ENCODE measurements around the gene CTNNA3. TPM values are rescaled to one million over a fixed set of nuclear protein-coding genes. Genes with fewer than 3 reads are reported as not detected.

The CTNNA3 gene
- total and polyA plus RNA-seq, 4 donors, result 0.38 to 8.9 (median 5.2) TPM

DNA sequence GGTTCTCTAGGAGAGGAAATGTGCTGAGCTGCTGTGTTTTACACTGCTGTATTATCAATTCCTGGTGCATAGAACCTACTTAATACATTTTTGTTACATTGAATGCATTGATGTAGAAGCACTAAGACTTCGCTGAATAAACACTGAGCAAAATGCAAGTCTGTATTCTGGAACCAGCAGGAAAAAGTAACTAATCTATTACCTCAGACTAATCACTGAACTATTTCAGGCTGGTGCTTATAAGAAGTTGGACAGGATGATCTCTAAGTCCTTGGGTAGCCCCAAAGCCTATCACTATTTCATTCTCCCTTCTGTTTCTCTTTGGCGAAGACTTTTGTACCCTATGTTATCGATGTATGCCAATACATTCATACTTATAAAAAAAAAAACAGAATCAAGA, 857.3 kb downstream of the CTNNA3 start:
- no peak for ATAC-seq (ENCODE audit: low FRiP score)
- no peak overlapping the region for H3K4me3 ChIP-seq (ENCODE audit: low read length in 2 of 2)
- H3K36me3 ChIP-seq (ENCODE audit: control insufficient read depth in 1 of 2, insufficient read depth in 2 of 2, low read length in 1 of 2), result no peaks in the 10 kb centered on the region
- whole genome bisulfite sequencing, 2 donors, result 91% methylated on average over 3 of the region's 3 CpGs
- peaks cover 1% of the 10 kb centered on the region for H3K9me3 ChIP-seq (ENCODE audit: control insufficient read depth, low read length)
- H3K4me1 ChIP-seq (ENCODE audit: control insufficient read depth in 1 of 2, insufficient read depth in 2 of 2, low read length in 2 of 2), result no peaks in the 10 kb centered on the region
- no peaks in the 10 kb centered on the region for H3K27me3 ChIP-seq (ENCODE audit: control insufficient read depth in 1 of 2, insufficient read depth in 2 of 2, low read length in 1 of 2)
- DNase-seq, result no peak
- no peak overlapping the region for H3K27ac ChIP-seq (ENCODE audit: low read depth in 1 of 2, low read length in 2 of 2)
- intact Hi-C loops (cut with DNase I), result no loop called here

DNA sequence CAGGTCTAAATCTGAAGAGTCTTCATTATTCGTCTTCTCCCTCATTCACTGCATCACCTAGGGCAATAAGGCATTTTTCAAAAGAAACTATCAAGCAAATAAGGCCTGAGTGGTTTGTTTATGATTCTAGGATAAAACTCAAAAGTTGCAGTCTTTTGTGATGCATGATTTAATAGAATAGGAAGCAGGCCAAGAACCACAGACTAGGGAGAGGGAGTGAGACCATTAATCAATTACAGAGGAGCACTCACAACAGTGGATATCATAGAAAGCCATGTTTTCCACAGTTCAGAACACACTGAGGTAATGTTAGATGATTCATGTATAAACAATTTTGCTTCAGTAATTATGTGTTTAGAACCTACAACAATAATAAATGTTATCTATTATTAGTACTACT, 858.0 kb downstream of the CTNNA3 start:
- Histone ChIP-seq H3K27me3 (ENCODE audit: control insufficient read depth in 1 of 2, insufficient read depth in 2 of 2, low read length in 1 of 2) (no peaks in the 10 kb centered on the region), H3K36me3 (ENCODE audit: control insufficient read depth in 1 of 2, insufficient read depth in 2 of 2, low read length in 1 of 2) (no peaks in the 10 kb centered on the region), H3K4me3 (ENCODE audit: low read length in 2 of 2) (no peak overlapping the region), H3K27ac (ENCODE audit: low read depth in 1 of 2, low read length in 2 of 2) (no peak overlapping the region), H3K9me3 (ENCODE audit: control insufficient read depth, low read length) (peaks cover 1% of the 10 kb centered on the region), H3K4me1 (ENCODE audit: control insufficient read depth in 1 of 2, insufficient read depth in 2 of 2, low read length in 2 of 2) (no peaks in the 10 kb centered on the region)
- intact Hi-C loops (cut with DNase I), result no loop called here
- no peak for ATAC-seq (ENCODE audit: low FRiP score)
- 88 to 91% methylated on average over 1 of the region's 1 CpG for WGBS, 2 donors
- no peak for DNase-seq

DNA sequence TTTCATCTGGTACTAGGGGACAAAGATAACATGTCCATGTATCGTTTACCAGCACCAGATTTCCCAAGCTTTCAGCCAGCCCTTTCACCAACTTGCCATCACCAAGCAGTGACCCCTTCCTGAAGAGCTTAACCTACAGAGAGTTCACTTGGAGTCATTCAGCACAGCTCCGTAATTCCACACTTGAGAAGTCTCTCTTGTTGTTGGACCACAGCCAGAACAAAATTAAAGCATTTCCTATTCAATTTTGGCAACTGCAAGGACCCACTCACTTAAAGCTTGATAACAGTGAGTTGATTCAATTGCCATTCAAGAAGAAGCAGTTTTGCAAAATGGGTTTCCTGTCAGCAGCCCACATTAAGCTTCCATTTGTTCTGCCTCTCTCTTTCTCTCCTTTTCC, 858.7 kb downstream of the CTNNA3 start:
- intact Hi-C loops (cut with DNase I), result no loop called here
- no peak overlapping the region for H3K4me3 ChIP-seq (ENCODE audit: low read length in 2 of 2)
- DNase-seq (no peak), ATAC-seq (ENCODE audit: low FRiP score) (no peak)
- H3K4me1 ChIP-seq (ENCODE audit: control insufficient read depth in 1 of 2, insufficient read depth in 2 of 2, low read length in 2 of 2), result no peaks in the 10 kb centered on the region
- no peaks in the 10 kb centered on the region for H3K27me3 ChIP-seq (ENCODE audit: control insufficient read depth in 1 of 2, insufficient read depth in 2 of 2, low read length in 1 of 2)
- no peaks in the 10 kb centered on the region for H3K9me3 ChIP-seq (ENCODE audit: control insufficient read depth, low read length)
- no peak overlapping the region for H3K27ac ChIP-seq (ENCODE audit: low read depth in 1 of 2, low read length in 2 of 2)
- H3K36me3 ChIP-seq (ENCODE audit: control insufficient read depth in 1 of 2, insufficient read depth in 2 of 2, low read length in 1 of 2), result no peaks in the 10 kb centered on the region
- 13 to 15% methylated on average over 2 of the region's 2 CpGs for WGBS, 2 donors

DNA sequence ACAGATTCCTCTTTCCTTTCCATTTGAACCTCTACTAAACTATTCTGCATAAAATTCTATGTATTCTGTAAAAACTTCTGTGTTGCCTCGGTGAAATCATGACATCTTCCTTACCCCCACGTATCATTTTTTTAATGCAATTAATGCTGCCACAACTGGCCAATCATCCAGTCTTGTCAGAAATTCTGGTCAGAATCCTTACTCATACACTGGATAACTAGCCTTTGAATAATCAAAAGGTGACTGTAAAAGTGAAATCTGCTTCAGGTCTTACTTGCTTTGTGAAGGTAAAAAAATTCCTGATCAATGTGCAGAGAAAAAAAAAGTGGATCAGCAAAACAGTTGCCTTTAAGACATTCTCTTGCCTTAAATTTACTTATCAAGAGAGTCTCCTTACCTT, 859.2 kb downstream of the CTNNA3 start:
- H3K36me3 ChIP-seq (ENCODE audit: control insufficient read depth in 1 of 2, insufficient read depth in 2 of 2, low read length in 1 of 2), result no peaks in the 10 kb centered on the region
- ATAC-seq (ENCODE audit: low FRiP score) (no peak), DNase-seq (no peak)
- no peaks in the 10 kb centered on the region for H3K9me3 ChIP-seq (ENCODE audit: control insufficient read depth, low read length)
- H3K4me3 ChIP-seq (ENCODE audit: low read length in 2 of 2), result no peak overlapping the region
- intact Hi-C loops (cut with DNase I), result no loop called here
- 90% methylated on average over 2 of the region's 2 CpGs for WGBS, 2 donors
- H3K4me1 ChIP-seq (ENCODE audit: control insufficient read depth in 1 of 2, insufficient read depth in 2 of 2, low read length in 2 of 2), result no peaks in the 10 kb centered on the region
- no peak overlapping the region for H3K27ac ChIP-seq (ENCODE audit: low read depth in 1 of 2, low read length in 2 of 2)
- no peaks in the 10 kb centered on the region for H3K27me3 ChIP-seq (ENCODE audit: control insufficient read depth in 1 of 2, insufficient read depth in 2 of 2, low read length in 1 of 2)

DNA sequence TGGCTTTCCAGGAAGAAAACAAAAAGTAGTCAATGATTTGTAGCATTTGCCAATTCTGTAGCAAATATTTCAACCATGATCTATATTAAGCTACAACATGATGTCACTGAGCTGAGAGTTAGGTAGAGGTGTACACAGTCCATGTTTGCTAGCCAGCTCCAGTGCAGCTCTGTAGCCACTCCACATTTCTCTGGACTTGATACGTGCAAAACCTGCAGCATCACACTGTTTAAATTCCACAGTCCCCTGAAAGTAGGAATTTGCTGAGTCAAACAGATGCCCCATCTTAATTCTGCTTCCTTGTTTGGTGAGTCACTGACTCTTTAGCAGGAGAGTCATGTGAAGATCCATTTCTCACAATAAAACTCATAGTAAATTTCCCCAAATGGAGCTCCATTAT, 859.9 kb downstream of the CTNNA3 start:
- H3K9me3 ChIP-seq (ENCODE audit: control insufficient read depth, low read length), result no peaks in the 10 kb centered on the region
- 71 to 76% methylated on average over 1 of the region's 1 CpG for WGBS, 2 donors
- H3K4me3 ChIP-seq (ENCODE audit: low read length in 2 of 2), result no peak overlapping the region
- ATAC-seq (ENCODE audit: low FRiP score) (no peak), DNase-seq (no peak)
- H3K4me1 ChIP-seq (ENCODE audit: control insufficient read depth in 1 of 2, insufficient read depth in 2 of 2, low read length in 2 of 2), result no peaks in the 10 kb centered on the region
- H3K27ac ChIP-seq (ENCODE audit: low read depth in 1 of 2, low read length in 2 of 2), result no peak overlapping the region
- intact Hi-C loops (cut with DNase I), result no loop called here
- H3K36me3 ChIP-seq (ENCODE audit: control insufficient read depth in 1 of 2, insufficient read depth in 2 of 2, low read length in 1 of 2), result no peaks in the 10 kb centered on the region
- H3K27me3 ChIP-seq (ENCODE audit: control insufficient read depth in 1 of 2, insufficient read depth in 2 of 2, low read length in 1 of 2), result no peaks in the 10 kb centered on the region

DNA sequence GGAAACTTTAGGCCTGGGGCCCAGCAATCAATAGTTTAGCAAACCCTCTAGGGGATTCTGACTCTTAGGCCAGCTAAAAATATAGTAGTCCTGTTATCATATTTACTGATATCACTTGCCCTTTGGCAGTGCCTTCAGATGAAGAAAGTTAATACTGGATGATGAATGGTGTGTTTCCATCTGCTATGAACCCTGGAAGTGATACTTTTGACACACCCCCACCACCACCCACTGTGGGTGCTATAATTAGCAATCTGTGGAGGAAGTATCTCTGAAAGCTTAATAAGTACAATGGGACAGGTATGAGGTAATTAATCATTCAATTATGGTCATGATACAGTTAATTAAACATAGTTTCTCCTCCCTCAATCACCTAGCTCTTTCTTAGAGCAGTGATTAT, 860.6 kb downstream of the CTNNA3 start:
- H3K27ac ChIP-seq (ENCODE audit: low read depth in 1 of 2, low read length in 2 of 2), result no peak overlapping the region
- intact Hi-C loops (cut with DNase I), result no loop called here
- no peaks in the 10 kb centered on the region for H3K4me1 ChIP-seq (ENCODE audit: control insufficient read depth in 1 of 2, insufficient read depth in 2 of 2, low read length in 2 of 2)
- no peaks in the 10 kb centered on the region for H3K27me3 ChIP-seq (ENCODE audit: control insufficient read depth in 1 of 2, insufficient read depth in 2 of 2, low read length in 1 of 2)
- ATAC-seq (ENCODE audit: low FRiP score) (no peak), DNase-seq (no peak)
- H3K9me3 ChIP-seq (ENCODE audit: control insufficient read depth, low read length), result no peaks in the 10 kb centered on the region
- no peaks in the 10 kb centered on the region for H3K36me3 ChIP-seq (ENCODE audit: control insufficient read depth in 1 of 2, insufficient read depth in 2 of 2, low read length in 1 of 2)
- H3K4me3 ChIP-seq (ENCODE audit: low read length in 2 of 2), result no peak overlapping the region

DNA sequence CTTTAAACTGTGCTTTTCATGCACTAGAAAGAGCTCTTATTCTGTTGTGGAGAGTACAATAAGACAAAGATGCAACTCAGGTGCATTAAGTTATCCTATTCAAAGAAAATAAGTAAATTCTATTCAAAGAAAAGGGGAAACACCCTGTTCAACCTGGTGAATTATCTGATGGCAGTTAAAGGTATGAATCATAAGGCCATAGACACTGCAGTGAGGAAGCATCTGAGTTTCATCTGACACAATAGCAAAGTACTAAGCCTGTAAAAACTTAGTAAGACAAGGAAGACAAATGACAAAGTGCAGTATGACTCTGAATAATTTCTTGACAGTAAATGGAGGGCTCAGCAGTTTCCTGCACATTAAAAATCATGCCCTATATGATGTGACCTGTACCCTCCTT, 861.2 kb downstream of the CTNNA3 start:
- no peak for ATAC-seq (ENCODE audit: low FRiP score)
- H3K9me3 ChIP-seq (ENCODE audit: control insufficient read depth, low read length), result no peaks in the 10 kb centered on the region
- H3K4me3 ChIP-seq (ENCODE audit: low read length in 2 of 2), result no peak overlapping the region
- H3K36me3 ChIP-seq (ENCODE audit: control insufficient read depth in 1 of 2, insufficient read depth in 2 of 2, low read length in 1 of 2), result no peaks in the 10 kb centered on the region
- no peak overlapping the region for H3K27ac ChIP-seq (ENCODE audit: low read depth in 1 of 2, low read length in 2 of 2)
- intact Hi-C loops (cut with DNase I), result no loop called here
- H3K4me1 ChIP-seq (ENCODE audit: control insufficient read depth in 1 of 2, insufficient read depth in 2 of 2, low read length in 2 of 2), result no peaks in the 10 kb centered on the region
- no peak for DNase-seq
- H3K27me3 ChIP-seq (ENCODE audit: control insufficient read depth in 1 of 2, insufficient read depth in 2 of 2, low read length in 1 of 2), result no peaks in the 10 kb centered on the region

DNA sequence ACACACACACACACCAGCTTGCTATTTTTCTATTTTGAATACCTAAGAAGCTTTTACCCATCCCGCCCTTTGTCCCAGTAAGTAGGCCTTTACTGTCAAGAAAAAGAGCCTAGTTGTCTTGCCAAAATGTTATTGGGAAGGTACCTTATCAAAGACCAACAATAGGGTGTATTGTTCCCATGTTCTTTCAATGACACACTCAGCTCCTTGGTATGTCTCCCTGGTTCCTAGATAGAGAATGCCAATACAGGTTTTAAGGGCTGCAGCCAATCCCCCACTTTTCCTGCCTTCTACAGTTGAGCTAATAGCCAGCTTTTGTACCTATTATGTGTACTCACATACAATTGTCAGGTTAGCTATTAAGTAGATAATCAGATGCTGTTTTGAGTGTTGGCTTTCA, 862.1 kb downstream of the CTNNA3 start:
- DNase-seq, result no peak
- Histone ChIP-seq H3K27me3 (ENCODE audit: control insufficient read depth in 1 of 2, insufficient read depth in 2 of 2, low read length in 1 of 2) (no peaks in the 10 kb centered on the region), H3K4me1 (ENCODE audit: control insufficient read depth in 1 of 2, insufficient read depth in 2 of 2, low read length in 2 of 2) (no peaks in the 10 kb centered on the region), H3K4me3 (ENCODE audit: low read length in 2 of 2) (no peak overlapping the region), H3K27ac (ENCODE audit: low read depth in 1 of 2, low read length in 2 of 2) (no peak overlapping the region), H3K9me3 (ENCODE audit: control insufficient read depth, low read length) (no peaks in the 10 kb centered on the region), H3K36me3 (ENCODE audit: control insufficient read depth in 1 of 2, insufficient read depth in 2 of 2, low read length in 1 of 2) (no peaks in the 10 kb centered on the region)
- WGBS, 2 donors, result 45 to 51% methylated on average over 1 of the region's 1 CpG
- no peak for ATAC-seq (ENCODE audit: low FRiP score)
- intact Hi-C loops (cut with DNase I), result no loop called here

DNA sequence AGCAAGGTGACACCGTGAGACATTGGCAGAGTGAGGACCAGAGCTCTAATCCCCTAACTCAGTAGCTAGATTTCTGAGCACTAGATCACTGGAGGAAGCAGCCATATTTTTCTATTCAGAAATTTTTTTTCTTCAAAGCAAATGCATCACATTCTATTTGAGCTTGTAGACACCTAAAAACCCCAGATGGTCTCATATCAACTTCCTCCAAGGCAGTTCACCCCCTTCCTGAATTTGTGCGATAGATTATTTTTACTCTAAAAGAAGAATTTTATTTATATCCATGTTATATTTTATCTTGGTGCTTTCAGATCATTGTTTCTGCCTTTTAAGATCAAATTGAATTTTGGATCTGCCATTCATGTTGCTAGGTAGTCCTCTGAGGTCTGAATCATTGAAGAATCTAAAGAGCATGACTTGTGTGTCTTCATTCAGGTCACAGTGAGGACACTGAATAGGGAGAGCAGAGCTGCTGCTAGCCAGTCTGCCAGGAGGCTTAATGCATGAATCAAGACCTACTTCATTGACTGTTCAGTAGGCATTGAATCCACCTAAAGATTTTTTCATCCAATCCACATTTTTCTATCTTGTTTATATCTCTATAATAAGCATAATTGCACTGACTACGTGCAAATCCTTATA, 863.1 kb downstream of the CTNNA3 start:
- no peak for DNase-seq
- 80 to 85% methylated on average over 3 of the region's 3 CpGs for WGBS, 2 donors

More for the DNA sequence above, 863.1 kb downstream of the CTNNA3 start:
- Histone ChIP-seq H3K9me3 (ENCODE audit: control insufficient read depth, low read length) (no peaks in the 10 kb centered on the region), H3K4me1 (ENCODE audit: control insufficient read depth in 1 of 2, insufficient read depth in 2 of 2, low read length in 2 of 2) (no peaks in the 10 kb centered on the region), H3K27ac (ENCODE audit: low read depth in 1 of 2, low read length in 2 of 2) (no peak overlapping the region), H3K36me3 (ENCODE audit: control insufficient read depth in 1 of 2, insufficient read depth in 2 of 2, low read length in 1 of 2) (no peaks in the 10 kb centered on the region), H3K27me3 (ENCODE audit: control insufficient read depth in 1 of 2, insufficient read depth in 2 of 2, low read length in 1 of 2) (no peaks in the 10 kb centered on the region), H3K4me3 (ENCODE audit: low read length in 2 of 2) (no peak overlapping the region)
- ATAC-seq (ENCODE audit: low FRiP score), result no peak
- intact Hi-C loops (cut with DNase I), result no loop called here
